ENCODE data around the gene RAP1GDS1. TPM values are rescaled to one million over a fixed set of nuclear protein-coding genes. Genes with fewer than 3 reads are reported as not detected.
"Not testable (repeated sequence)": the region's sequence is repeated elsewhere in the genome, so short reads cannot be mapped to it uniquely, and the experiment has no call there.

Gene RAP1GDS1
- total RNA-seq, 2 donors from 2014 or later, result 7.5 to 7.8 TPM

DNA sequence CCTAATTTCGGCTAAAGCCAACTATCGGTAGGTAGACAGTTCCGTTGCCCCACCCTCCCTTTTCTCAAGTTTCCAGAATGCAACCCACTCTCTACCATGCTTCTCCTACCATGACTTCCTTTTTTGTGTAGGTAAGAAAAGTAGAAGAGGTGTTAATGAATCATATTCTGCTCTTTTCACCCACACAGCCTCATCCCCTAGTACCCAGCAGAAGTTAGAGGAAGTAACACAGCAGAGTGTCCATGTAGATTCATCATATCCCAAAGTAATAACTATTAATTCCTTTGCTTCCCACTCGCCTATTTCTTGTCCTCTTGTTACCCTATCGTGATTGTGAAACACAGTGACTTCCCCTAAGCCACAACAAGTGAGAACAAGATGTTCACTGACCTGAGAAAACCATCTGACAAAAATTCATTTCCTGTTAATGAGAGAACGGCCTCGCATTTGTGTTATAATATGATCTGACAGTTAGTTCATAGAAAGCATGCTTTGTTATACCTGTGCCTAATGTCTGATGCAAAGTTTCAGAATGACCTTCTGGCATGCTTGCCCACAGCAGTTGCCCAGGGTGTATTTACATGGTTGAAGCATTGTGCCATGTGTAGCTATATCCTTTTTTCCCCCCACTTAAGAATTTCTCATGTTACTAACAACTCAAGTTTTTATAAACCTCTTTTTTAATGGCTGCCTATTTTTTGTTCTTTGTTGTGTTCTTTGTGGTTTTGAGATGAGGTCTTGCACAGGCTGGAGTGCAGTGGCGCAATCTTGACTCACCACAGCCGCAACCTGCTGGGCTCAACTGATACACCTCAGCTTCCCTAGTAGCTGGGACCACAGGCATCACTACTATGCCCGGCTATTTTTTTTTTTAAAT lies 185.6 kb downstream of the RAP1GDS1 start:
- H3K36me3 ChIP-seq, result peaks cover 8% of the 10 kb centered on the region
- no peak overlapping the region for H3K4me3 ChIP-seq
- H3K4me1 ChIP-seq, result no peaks in the 10 kb centered on the region
- no peak for TF ChIP-seq CTCF (IDR thresholded peaks at IDR 0.05)
- DNase-seq (ENCODE audit: low spot score), result no peak
- no peaks in the 10 kb centered on the region for H3K27me3 ChIP-seq
- no peaks in the 10 kb centered on the region for H3K9me3 ChIP-seq
- no peak overlapping the region for H3K27ac ChIP-seq

DNA sequence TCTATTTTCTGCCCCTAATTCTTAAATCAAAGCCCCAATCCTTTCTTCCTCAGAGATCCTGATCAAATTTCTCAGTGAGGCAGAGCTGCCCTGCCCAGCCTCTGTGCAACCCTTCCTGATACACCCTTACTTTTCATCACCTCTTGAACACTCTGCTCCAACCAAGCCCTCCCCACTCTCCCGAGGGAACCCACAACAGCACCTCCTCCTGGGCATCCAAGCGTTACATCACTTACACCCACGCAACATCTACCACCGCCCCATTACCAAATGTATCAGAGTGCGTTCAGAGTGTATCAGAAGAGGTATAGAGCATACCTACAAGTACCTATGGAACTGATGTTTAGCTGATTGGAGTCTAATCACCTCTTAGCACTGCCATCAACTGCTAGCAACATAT lies 186.5 kb downstream of the RAP1GDS1 start:
- no peaks in the 10 kb centered on the region for H3K4me1 ChIP-seq
- H3K4me3 ChIP-seq, result no peak overlapping the region
- peaks cover 1% of the 10 kb centered on the region for H3K36me3 ChIP-seq
- DNase-seq (ENCODE audit: low spot score), result no peak
- no peak for TF ChIP-seq CTCF (IDR thresholded peaks at IDR 0.05)
- no peak overlapping the region for H3K27ac ChIP-seq
- no peaks in the 10 kb centered on the region for H3K27me3 ChIP-seq
- peaks cover 0 to 6% of the 10 kb centered on the region in 2 donors for H3K9me3 ChIP-seq

- Histone ChIP-seq H3K4me1 (no peaks in the 10 kb centered on the region), H3K27me3 (no peaks in the 10 kb centered on the region), H3K4me3 (no peak overlapping the region), H3K36me3 (no peaks in the 10 kb centered on the region), H3K9me3 (peaks cover 0 to 11% of the 10 kb centered on the region in 2 donors), H3K27ac (no peak overlapping the region)
- no peak for TF ChIP-seq CTCF (IDR thresholded peaks at IDR 0.05)
- no peak for DNase-seq (ENCODE audit: low spot score)
Observed at GRCh38 chr4:98448908-98449307, 187.7 kb downstream of the RAP1GDS1 start.

GRCh38 chr4:98452091-98452490 lies 190.9 kb downstream of the RAP1GDS1 start:
- no peak overlapping the region for H3K4me3 ChIP-seq
- no peak for TF ChIP-seq CTCF (IDR thresholded peaks at IDR 0.05)
- no peak for DNase-seq (ENCODE audit: low spot score)

DNA sequence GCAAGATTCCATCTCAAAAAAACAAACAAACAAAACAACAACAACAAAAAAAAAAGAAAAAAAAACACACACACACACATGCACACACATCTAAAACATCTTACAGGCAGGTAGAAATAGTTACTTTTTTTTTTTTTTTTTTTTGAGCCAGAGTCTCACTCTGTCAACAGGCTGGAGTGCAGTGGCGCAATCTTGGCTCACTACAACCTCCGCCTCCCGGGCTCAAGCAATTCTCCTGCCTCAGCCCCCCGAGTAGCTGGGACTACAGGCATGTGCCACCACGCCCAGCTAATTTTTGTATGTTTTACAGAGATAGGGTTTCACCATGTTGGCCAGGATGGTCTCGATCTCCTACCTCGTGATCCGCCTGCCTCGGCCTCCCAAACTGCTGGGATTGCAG lies 196.2 kb downstream of the RAP1GDS1 start:
- not testable (repeated sequence) for DNase-seq (ENCODE audit: low spot score); H3K4me3 ChIP-seq; H3K36me3 ChIP-seq; H3K27me3 ChIP-seq; H3K9me3 ChIP-seq; H3K27ac ChIP-seq; H3K4me1 ChIP-seq

More at GRCh38 chr4:98452091-98452490, 190.9 kb downstream of the RAP1GDS1 start:
- no peaks in the 10 kb centered on the region for H3K27me3 ChIP-seq
- no peaks in the 10 kb centered on the region for H3K36me3 ChIP-seq
- H3K27ac ChIP-seq, result no peak overlapping the region
- H3K9me3 ChIP-seq, result peaks cover 0 to 11% of the 10 kb centered on the region in 2 donors
- H3K4me1 ChIP-seq, result no peaks in the 10 kb centered on the region

DNA sequence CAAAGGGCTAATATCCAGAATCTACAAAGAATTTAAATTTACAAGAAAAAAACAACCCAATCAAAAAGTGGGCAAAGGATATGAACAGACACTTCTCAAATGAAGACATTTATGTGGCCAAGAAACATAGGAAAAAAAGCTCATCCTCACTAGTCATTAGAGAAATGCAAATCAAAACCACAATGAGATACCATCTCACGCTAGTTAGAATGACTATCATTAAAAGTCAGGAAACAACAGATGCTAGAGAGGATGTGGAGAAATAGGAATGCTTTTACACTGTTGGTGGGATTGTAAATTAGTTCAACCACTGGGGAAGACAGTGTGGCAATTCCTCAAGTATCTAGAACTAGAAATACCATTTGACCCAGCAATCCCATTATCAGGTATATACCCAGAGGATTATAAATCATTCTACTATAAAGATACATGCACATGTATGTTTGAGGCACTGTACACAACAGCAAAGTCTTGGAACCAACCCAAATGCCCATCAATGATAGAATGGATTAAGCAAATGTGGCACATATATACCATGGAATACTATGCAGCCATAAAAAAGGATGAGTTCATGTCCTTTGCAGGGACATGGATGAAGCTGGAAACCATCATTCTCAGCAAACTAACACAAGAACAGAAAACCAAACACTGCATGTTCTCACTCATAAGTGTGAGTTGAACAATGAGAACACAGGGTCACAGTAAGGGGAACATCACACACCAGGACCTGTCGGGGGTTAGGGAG lies 200.1 kb downstream of the RAP1GDS1 start:
- not testable (repeated sequence) for DNase-seq (ENCODE audit: low spot score); H3K27ac ChIP-seq

More for the DNA sequence above, 200.1 kb downstream of the RAP1GDS1 start:
- H3K4me1 ChIP-seq, H3K4me3 ChIP-seq, H3K36me3 ChIP-seq, H3K27me3 ChIP-seq, H3K9me3 ChIP-seq: not testable (repeated sequence)

Data from right atrium auricular region (tissue), 2 donors.